GM15510 (cell line): ENCODE measurements around the gene ZMYND19.

Experiments
- POLR2A ChIP-seq: IDR thresholded peaks from 3 replicates; pipeline ENCODE4 v1.6.1; 2011; ENCODE audit warnings: borderline replicate concordance; ENCODE audit not compliant: insufficient read length; ENCODE audit errors: extremely low read depth

Gene ZMYND19

DNA sequence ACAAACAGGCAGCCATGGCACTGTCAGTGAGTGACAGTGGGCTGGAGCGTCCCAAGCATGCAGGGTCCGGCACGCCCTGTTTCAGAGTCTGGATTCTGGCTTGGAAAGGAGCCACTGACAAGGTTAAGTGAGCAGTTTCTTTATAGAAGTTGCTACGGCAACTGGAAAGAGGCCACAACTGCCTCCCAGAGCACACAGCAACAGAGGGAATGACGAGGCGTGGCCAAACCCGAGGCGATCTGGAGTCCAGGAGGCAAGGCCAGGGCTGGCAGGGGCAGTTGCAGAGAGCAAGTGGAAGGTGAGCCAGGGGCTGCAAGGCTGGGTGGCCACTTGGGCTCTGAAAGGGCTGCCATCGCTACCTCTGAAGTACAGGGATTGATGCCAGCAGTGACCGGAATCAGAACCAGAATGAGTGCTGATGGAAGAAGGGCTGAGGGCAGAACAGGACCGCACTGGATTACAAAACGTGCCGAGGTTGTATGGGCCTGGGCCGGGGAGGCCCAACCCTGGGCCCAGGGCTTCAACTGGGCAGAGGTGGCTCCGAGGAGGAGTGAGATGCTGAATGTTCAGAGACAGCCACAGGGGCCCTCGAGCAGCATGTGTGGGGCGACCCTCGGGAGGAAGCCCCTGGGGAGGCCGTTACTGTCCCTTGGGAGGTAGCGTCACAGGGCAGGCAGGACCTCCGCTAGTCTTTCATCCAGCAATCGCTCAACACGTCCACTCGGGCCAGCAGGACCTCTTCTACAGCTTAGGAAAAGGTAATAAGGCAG lies 34.1 kb downstream of the ZMYND19 start:
- no peak for TF ChIP-seq POLR2A

DNA sequence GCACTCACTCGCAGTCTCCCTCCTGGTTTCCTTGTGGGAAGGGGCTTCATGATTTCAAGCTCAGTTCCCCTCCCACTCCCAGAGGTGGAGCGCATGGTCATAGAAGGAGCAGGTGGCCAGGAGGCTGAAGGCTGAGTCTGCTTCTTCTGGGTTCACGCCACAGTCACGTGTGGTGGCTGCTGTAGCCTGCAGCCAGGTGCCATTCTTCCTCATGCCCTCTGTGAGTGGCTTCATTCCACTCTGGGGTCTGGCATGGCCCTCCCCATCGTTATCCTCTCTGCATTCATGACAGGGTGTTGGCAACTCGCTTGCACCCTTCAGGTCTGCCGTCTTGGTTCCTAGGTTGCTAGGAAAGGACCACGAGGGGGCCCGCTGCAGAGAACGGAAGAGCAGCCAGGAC lies 35.1 kb downstream of the ZMYND19 start:
- no peak for TF ChIP-seq POLR2A

DNA sequence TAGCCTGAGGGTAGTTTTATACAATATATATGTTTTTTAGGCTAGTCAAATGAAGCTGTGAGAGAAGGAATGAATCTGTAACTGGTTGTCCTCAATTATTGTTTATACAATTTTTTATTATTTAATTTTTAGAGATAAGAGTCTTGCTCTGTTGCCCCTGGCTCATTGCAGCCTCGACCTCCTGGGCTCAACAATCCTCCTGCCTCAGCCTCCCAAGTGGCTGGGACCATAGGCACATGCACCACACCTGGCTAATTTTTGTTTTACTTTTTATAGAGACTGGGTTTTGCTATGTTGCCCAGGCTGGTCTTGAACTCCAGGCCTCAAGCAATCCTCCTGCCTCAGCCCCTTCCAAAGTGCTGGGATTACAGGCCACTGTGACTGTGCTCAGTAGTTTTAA lies 36.0 kb downstream of the ZMYND19 start:
- no peak for TF ChIP-seq POLR2A

DNA sequence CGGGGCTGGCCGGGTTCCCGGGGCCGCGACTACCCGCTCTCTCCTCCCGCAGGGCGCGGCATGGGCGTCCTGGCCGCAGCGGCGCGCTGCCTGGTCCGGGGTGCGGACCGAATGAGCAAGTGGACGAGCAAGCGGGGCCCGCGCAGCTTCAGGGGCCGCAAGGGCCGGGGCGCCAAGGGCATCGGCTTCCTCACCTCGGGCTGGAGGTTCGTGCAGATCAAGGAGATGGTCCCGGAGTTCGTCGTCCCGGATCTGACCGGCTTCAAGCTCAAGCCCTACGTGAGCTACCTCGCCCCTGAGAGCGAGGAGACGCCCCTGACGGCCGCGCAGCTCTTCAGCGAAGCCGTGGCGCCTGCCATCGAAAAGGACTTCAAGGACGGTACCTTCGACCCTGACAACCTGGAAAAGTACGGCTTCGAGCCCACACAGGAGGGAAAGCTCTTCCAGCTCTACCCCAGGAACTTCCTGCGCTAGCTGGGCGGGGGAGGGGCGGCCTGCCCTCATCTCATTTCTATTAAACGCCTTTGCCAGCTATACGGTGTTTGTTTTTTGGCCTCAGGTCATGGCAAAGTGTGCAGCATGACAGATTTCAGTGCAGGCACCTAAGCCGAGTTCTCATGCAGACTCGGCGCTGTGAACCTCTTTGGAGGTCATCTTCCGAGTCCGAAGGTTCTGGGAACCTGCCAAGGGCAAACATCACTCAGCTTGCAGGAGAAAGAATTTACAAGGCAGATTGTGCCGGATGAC lies 38.1 kb downstream of the ZMYND19 start:
- no peak for TF ChIP-seq POLR2A

DNA sequence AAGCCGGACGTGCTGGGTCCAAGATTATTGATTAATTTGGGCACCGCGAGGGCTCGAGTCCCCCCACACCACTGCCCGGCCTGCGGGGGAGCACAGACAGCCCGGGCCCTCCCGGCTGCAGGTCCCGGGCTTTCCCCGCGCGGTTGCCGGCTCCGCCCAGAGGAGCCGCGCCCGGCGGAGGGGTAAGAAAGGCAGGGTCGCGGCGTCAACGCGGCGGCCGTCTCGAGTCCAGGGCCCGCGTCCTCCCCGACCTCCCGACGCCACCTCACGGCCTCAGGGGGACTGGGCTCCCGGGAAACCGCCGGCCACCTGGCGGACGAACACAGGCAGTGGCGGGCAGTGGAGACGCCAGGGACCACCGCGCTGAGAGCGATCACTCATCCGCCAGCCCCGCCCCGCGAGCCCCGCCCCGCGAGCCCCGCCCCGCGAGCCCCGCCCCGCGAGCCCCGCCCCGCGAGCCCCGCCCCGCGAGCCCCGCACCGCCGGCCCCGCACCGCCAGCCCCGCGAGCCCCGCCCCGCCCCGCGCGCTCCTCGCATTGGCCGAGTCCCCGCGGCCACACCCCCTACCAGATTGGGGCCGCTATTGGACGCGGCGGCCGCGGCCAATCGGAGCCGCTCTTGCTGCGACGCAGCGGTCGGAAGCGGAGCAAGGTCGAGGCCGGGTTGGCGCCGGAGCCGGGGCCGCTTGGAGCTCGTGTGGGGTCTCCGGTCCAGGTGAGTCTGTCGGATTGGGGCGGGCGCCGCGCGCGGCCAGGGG lies 38.9 kb downstream of the ZMYND19 start, which contains the start of gene MRPL41:
Gene MRPL41, plus strand, starts transcription at position 616 of the 758 bp plus-strand sequence. CDS start 203 bp downstream, outside the sequence.
- TF ChIP-seq POLR2A: peak; percentile 92

DNA sequence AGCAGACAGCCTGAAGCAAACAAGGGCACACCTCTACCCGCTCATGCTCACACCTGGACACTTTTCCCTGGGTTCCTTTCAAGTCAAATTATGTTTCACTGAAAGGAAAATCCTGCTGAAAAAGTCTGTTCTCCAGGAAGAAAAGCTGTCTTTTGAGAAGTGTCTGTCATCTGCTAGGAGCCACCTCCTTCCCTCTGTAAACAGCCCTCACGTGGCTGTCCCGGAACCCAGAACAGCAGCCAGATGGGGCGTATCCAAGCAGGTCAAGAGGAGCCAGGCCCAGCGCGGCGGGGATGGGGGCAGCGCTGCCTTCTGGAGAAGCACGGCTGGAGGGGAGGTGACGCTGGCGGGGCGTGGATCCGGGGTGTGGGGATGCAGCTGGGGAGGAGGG lies 40.1 kb downstream of the ZMYND19 start, which contains the start of gene PNPLA7:
Gene PNPLA7, minus strand, starts transcription at position 172 of the 391 bp plus-strand sequence. CDS start 205 bp downstream, outside the sequence.
- TF ChIP-seq POLR2A: no peak

DNA sequence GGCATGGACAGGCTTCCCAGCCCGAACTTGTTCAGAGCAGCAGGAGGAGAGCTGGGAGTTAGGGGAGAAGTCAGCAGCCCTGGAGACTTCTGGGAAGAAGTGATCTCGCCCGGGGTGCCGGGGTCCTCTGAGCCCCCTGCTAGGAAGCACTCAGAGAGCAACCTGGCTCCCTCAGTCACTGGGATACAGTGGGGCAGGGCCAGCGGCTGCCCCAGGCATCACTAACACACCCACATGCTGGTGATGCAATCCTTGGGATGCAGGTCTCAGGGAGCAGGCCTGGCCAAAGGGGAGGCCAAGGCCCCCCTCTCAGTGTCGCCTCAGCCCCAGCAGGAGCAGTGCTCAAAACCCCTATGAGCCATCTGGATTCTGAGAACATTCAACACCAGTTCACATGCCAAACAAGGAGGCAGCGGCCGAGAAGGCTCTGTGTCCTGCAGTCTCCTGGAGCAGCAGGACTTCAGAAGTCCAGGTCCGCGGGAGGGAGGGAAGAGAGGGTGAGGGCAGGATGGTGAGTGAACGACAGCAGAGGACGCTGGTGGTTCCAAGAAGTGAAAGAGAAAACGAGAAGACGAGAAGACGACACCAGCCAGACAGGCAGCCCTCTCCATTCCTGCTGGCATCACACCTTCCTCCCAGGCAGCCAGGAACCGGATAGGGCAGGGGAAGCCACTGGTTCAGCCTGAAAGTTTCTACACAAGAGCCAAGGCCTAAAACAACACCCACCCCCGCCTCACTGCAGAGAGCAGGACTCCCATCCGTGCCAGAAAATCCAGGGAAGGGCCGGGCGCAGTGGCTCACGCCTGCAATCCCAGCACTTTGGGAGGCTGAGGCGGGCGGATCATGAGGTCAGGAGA lies 42.4 kb downstream of the ZMYND19 start:
- TF ChIP-seq POLR2A: no peak

DNA sequence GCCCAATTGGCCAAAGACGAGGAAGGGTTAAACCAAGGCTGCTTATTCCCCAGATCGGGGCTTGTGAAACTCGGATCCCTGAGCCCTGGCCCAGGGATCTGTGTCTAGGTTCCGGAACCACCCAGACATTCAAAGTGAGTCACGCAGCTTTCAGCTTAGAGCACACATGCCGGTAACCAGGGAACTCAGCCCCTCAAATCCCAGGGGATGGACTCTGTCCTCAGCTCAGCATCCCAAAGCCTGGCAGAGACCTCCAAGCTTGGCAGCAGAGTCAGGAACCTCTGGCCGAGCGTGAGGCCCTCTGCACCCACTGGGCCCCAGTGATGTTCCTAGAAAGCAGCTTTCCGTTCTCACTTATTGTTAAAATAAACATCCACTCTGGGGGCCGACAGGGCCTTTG lies 45.2 kb downstream of the ZMYND19 start:
- TF ChIP-seq POLR2A: no peak

DNA sequence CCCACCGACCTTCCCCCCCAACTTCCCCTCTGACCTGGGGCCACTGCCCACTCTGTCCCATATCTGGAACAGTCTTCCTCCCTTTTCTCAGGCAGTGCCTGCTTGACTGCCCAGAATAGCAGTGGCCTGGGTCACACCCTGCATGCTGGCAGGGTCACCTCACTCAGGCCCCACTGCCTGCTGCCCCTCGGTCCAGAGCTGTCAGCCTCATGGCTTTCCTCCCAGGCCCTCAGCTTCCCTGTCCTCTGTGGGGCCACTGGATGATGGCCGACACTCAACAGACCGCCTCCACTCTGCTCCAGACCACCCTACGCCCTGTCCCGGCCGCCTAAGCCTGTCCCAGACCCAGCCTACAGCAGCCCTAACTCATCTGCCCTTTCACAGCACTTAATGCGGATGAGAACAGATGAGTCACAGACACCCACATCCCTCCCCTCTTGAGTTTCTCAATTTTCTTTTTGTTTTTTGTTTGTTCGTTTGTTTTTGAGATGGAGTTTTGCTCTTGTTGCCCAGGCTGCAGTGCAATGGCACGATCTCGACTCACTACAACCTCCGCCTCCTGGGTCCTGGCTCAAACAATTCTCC lies 46.0 kb downstream of the ZMYND19 start:
- TF ChIP-seq POLR2A: no peak

DNA sequence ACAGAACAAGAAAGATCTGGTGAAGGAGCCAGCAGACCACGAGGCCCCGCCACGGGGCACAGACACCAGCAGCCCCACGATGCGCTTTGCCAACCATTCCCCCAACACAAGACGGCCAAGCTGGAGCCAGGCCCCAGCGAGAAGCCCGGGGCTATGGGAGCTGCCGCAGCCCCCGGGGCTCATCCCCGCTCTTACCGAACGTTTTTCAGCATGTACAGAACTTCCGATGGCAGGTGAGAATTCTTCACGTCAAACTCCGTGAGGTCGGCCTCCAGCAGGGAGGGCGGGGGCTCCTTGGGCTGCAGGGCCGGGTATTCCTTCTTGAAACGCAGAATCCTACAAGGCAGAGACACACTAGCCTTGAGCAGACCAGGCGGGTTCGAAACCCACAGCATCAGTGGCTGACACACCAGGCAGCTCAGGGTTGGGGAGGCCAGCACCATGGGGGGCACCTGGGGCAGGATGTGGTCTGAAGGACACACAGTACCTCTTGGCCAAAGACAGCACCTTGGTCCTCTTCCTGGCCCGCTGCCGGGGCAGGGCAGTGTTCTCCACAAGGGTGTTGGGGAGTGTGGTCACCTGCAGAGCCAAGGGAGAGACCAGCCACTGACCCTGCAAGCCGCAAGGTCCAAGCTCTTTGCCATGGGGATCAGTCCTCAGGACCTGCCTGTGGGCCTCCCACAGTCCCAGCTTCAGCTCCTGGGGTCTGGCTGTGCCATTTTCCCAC lies 46.9 kb downstream of the ZMYND19 start:
- TF ChIP-seq POLR2A: no peak

DNA sequence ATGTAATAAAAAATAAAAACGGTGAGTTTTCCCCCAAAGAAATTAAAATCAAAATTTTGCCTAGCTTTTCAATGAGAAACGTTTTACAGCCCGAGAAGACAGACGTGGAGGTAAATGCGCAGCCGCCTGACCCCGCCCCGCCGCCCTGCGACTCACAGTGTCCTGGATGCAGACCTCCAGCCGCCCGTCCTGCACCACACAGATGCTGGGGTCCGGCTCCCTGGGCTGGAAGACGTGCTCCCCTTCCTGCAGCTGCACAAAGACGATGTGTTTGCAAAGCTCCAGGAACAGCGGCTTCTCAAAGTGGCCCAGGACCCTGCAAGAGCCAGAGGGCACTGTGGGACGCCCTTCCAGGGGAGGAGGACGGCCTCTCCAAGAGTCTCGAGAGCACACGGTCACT lies 47.8 kb downstream of the ZMYND19 start:
- no peak for TF ChIP-seq POLR2A

DNA sequence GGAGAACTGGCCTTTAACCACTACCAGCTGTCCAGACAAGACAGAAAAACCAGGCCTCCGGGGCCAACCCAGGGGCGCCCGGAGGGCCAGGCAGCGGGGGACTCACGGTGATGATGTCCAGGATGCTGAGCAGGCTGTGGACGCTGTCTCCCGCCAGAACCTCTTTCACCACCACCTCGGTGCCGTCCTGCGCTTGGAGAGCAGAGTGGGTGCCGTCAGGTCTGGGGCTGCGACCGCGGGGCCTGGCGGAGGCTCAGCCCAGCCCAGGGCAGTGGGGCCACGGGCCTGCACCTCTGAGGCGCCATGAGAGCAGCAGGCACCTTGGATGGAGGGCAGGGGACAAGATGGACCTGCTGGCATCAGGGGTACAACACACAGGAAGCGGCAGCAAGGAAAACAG lies 49.8 kb downstream of the ZMYND19 start:
- TF ChIP-seq POLR2A: no peak

DNA sequence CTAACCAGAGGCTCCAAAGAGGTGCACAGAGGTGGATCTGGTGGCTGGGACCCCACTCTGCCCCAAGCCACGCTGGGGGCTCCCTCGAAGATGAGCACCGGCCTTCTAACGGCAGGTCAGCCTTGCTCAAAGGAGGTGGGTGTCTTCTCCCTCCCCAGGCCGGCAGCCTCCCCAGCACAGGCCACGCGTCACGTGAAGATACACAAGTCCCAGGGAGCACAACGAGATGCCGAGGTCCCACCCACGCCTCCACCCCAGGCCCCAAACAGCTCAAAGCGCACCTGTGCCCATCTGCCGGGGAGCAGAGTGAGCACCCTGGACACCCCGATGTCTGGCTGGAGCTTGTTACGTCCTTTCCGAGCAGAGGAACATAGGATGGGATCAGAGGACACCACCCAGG lies 52.3 kb downstream of the ZMYND19 start:
- no peak for TF ChIP-seq POLR2A
